Liver (tissue), 9 donors: ENCODE measurements around the gene VPS25. TPM values are rescaled to one million over a fixed set of nuclear protein-coding genes. Genes with fewer than 3 reads are reported as not detected.

ENCODE experiments used
- DNase-seq: peaks from one replicate; pipeline ENCODE4 v3.0.0-alpha.2; 2017; ENCODE audit warnings: low spot score
- H3K27ac ChIP-seq, 2 donors: one replicate each; pipeline ENCODE4 v1.7.0; 2013; ENCODE audit warnings: inconsistent platforms in 2 of 2, low read length in 2 of 2, control low read depth in 1 of 2, low read depth in 1 of 2, mild to moderate bottlenecking in 1 of 2
- H3K27me3 ChIP-seq, 4 donors: one replicate each; pipeline versions ENCODE4 v1.6.1 to v1.7.0; 2013; ENCODE audit warnings: low read length in 3 of 4, inconsistent platforms in 1 of 4, mild to moderate bottlenecking in 1 of 4, moderate library complexity in 1 of 4; ENCODE audit not compliant: control insufficient read depth in 4 of 4, insufficient read depth in 4 of 4
- H3K36me3 ChIP-seq, 4 donors: one replicate each; pipeline versions ENCODE4 v1.6.1 to v1.7.0; 2013; ENCODE audit warnings: low read length in 3 of 4, mild to moderate bottlenecking in 3 of 4, low read depth in 1 of 4, moderate library complexity in 1 of 4; ENCODE audit not compliant: control insufficient read depth in 4 of 4, insufficient read depth in 3 of 4
- H3K4me1 ChIP-seq, 4 donors: one replicate each; pipeline versions ENCODE4 v1.6.1 to v1.7.0; 2013; ENCODE audit warnings: low read length in 3 of 4, mild to moderate bottlenecking in 3 of 4, moderate library complexity in 1 of 4; ENCODE audit not compliant: control insufficient read depth in 4 of 4, insufficient read depth in 4 of 4
- H3K4me3 ChIP-seq, 3 donors: one replicate each; pipeline versions ENCODE4 v1.6.1 to v1.7.0; 2013; ENCODE audit warnings: low read length in 3 of 3, control low read depth in 1 of 3, low read depth in 1 of 3, mild to moderate bottlenecking in 1 of 3
- H3K9ac ChIP-seq, 2 donors: one replicate each; pipeline ENCODE4 v1.7.0; 2013; ENCODE audit warnings: low read length in 2 of 2, mild to moderate bottlenecking in 2 of 2, moderate library complexity in 2 of 2, control low read depth in 1 of 2, low read depth in 1 of 2
- H3K9me3 ChIP-seq, 4 donors: one replicate each; pipeline versions ENCODE4 v1.6.1 to v1.7.0; 2013; ENCODE audit warnings: low read length in 3 of 4; ENCODE audit not compliant: control insufficient read depth in 4 of 4
- ATF3 ChIP-seq: IDR thresholded peaks from 2 replicates; pipeline ENCODE4 v1.6.1; 2016; ENCODE audit warnings: antibody characterized with exemption
- EGR1 ChIP-seq, 2 donors: IDR thresholded peaks; 2 replicates each; pipeline ENCODE4 v1.6.1; 2016 to 2018; ENCODE audit warnings: antibody characterized with exemption in 2 of 2, low read depth in 2 of 2
- FOXA2 ChIP-seq: IDR thresholded peaks from 2 replicates; pipeline ENCODE4 v1.6.1; 2016; ENCODE audit warnings: antibody characterized with exemption
- GABPA ChIP-seq, 2 donors: IDR thresholded peaks in 1 of 2; conservative IDR thresholded peaks in 1 of 2; 2 replicates each; pipeline ENCODE4 v1.6.1; 2016; ENCODE audit warnings: antibody characterized with exemption in 2 of 2, mild to moderate bottlenecking in 1 of 2, moderate library complexity in 1 of 2
- HNF4A ChIP-seq, 2 donors: conservative IDR thresholded peaks; 2 replicates each; pipeline ENCODE4 v1.6.1; 2016; ENCODE audit warnings: antibody characterized with exemption in 2 of 2, mild to moderate bottlenecking in 2 of 2
- HNF4G ChIP-seq: IDR thresholded peaks from 2 replicates; pipeline ENCODE4 v1.6.1; 2016; ENCODE audit warnings: antibody characterized with exemption
- JUND ChIP-seq, 2 donors: IDR thresholded peaks; 2 replicates each; pipeline ENCODE4 v1.6.1; 2016; ENCODE audit warnings: antibody characterized with exemption in 2 of 2
- MAX ChIP-seq: IDR thresholded peaks from 2 replicates; pipeline ENCODE4 v1.6.1; 2016; ENCODE audit warnings: antibody characterized with exemption
- NR2F2 ChIP-seq: IDR thresholded peaks from 2 replicates; pipeline ENCODE4 v1.6.1; 2016; ENCODE audit warnings: antibody characterized with exemption
- RAD21 ChIP-seq, 2 donors: IDR thresholded peaks; 2 replicates each; pipeline ENCODE4 v1.6.1; 2016; ENCODE audit warnings: antibody characterized with exemption in 2 of 2, mild to moderate bottlenecking in 2 of 2
- REST ChIP-seq: IDR thresholded peaks from 2 replicates; pipeline ENCODE4 v1.6.1; 2016; ENCODE audit warnings: antibody characterized with exemption, mild to moderate bottlenecking
- RXRA ChIP-seq, 2 donors: IDR thresholded peaks; 2 replicates each; pipeline ENCODE4 v1.6.1; 2017 to 2018; ENCODE audit warnings: antibody characterized with exemption in 2 of 2, mild to moderate bottlenecking in 1 of 2
- SP1 ChIP-seq: IDR thresholded peaks from 2 replicates; pipeline ENCODE4 v1.6.1; 2018; ENCODE audit warnings: antibody characterized with exemption, mild to moderate bottlenecking
- TAF1 ChIP-seq: conservative IDR thresholded peaks from 2 replicates; pipeline ENCODE4 v1.6.1; 2016; ENCODE audit warnings: antibody characterized with exemption, mild to moderate bottlenecking
- YY1 ChIP-seq: IDR thresholded peaks from 2 replicates; pipeline ENCODE4 v1.6.1; 2016; ENCODE audit warnings: antibody characterized with exemption, mild to moderate bottlenecking
- ZBTB33 ChIP-seq: IDR thresholded peaks from 2 replicates; pipeline ENCODE4 v1.6.1; 2016; ENCODE audit warnings: antibody characterized with exemption
- WGBS: extraction: QIAGEN DNeasy Blood & Tissue Kit; methylation state at CpG from one replicate; pipeline ENCODE4 v1.1.7; 2013; 5-methylcytosine and 5-hydroxymethylcytosine counted together
- polyA plus RNA-seq, 2 donors: library from polyadenylated mRNA; stranded (reverse) in 1 of 2; unstranded in 1 of 2; fragments of 200-250 nt in 1 of 2; fragments of >200 nt in 1 of 2; fragmentation: Nextera tagmentation in 1 of 2; extraction: Ambion mirVana in 1 of 2; gene quantifications; one replicate each; pipeline versions ENCODE4 v1.2.1 to v1.2.3, GENCODE V29; 2013 to 2015
- total RNA-seq, 2 donors: library from RNA; depleted of rRNA; stranded (reverse); fragments of >200 nt; gene quantifications; one replicate each; pipeline ENCODE4 v1.2.3, GENCODE V29; 2014
- donor health status: healthy.
- donor health status: healthy.
- donor health status: healthy.
- donor health status: healthy.
- donor health status: healthy.

The VPS25 gene
- total and polyA plus RNA-seq, 4 donors = 40.9 to 65.7 (median 51.0) TPM

GRCh38 chr17:42780851-42781638 is 7.8 kb downstream of the VPS25 start:
- Histone ChIP-seq H3K9ac (no peak overlapping the region), H3K4me1 (peaks cover 4 to 16% (median 10%) of the 10 kb centered on the region in 4 donors), H3K36me3 (peaks cover 2 to 31% (median 14%) of the 10 kb centered on the region in 4 donors), H3K27ac (no peak overlapping the region), H3K27me3 (peaks cover 0 to 6% (median 0%) of the 10 kb centered on the region in 4 donors), H3K4me3 (peak overlapping the region in 1 of 3 donors; percentile 40), H3K9me3 (no peaks in the 10 kb centered on the region)
- TF ChIP-seq HNF4A (conservative IDR thresholded peaks at IDR 0.05) (no peak), GABPA (IDR thresholded peaks at IDR 0.05 in 1 of 2, conservative IDR thresholded peaks at IDR 0.05 in 1 of 2) (no peak), FOXA2 (no peak), EGR1 (IDR thresholded peaks at IDR 0.05; ENCODE audit: low read depth in 2 of 2) (no peak), JUND (IDR thresholded peaks at IDR 0.05) (no peak), YY1 (no peak)
- 5% methylated on average over 39 of the region's 39 CpGs for WGBS
- DNase-seq = no peak

- Histone ChIP-seq H3K4me3 (no peak overlapping the region), H3K36me3 (peaks cover 2 to 28% (median 12%) of the 10 kb centered on the region in 4 donors), H3K27me3 (peaks cover 0 to 6% (median 0%) of the 10 kb centered on the region in 4 donors), H3K27ac (no peak overlapping the region), H3K9ac (no peak overlapping the region), H3K9me3 (no peaks in the 10 kb centered on the region), H3K4me1 (peaks cover 4 to 16% (median 10%) of the 10 kb centered on the region in 4 donors)
- no peak for TF ChIP-seq EGR1 (IDR thresholded peaks at IDR 0.05; ENCODE audit: low read depth in 2 of 2)
- no peak for TF ChIP-seq FOXA2
- TF ChIP-seq RAD21 (IDR thresholded peaks at IDR 0.05) = no peak
- TF ChIP-seq MAX = no peak
- TF ChIP-seq ATF3 = no peak
- no peak for TF ChIP-seq HNF4A (conservative IDR thresholded peaks at IDR 0.05)
- no peak for TF ChIP-seq NR2F2
- no peak for TF ChIP-seq ZBTB33
- no peak for TF ChIP-seq SP1
- no peak for TF ChIP-seq TAF1
- TF ChIP-seq REST = no peak
- TF ChIP-seq JUND (IDR thresholded peaks at IDR 0.05) = no peak
- TF ChIP-seq YY1 = no peak
- no peak for TF ChIP-seq HNF4G
- TF ChIP-seq RXRA (IDR thresholded peaks at IDR 0.05) = no peak
- 23% methylated on average over 10 of the region's 10 CpGs for WGBS
- DNase-seq = no peak
These were observed 8.5 kb downstream of the VPS25 start for GRCh38 chr17:42781639-42782165.
